WTC11 (cell line): ENCODE results near the gene TMPRSS6.

Experiments used
- ARID4B ChIP-seq: sonication (generic); formaldehyde crosslinking; IDR thresholded peaks from 2 replicates; pipeline ENCODE4 v1.8.0; 2023; ENCODE audit warnings: missing genetic modification reagents, mild to moderate bottlenecking, borderline replicate concordance
- CTCF ChIP-seq: fragments of 200-600 bp; IDR thresholded peaks from 2 replicates; pipeline ENCODE4 v1.8.0; 2022; ENCODE audit warnings: antibody characterized with exemption
- FOXJ3 ChIP-seq: sonication (generic); formaldehyde crosslinking; IDR thresholded peaks from 2 replicates; pipeline ENCODE4 v1.9.0; 2021; ENCODE audit warnings: missing genetic modification reagents, mild to moderate bottlenecking, borderline replicate concordance
- MAX ChIP-seq: sonication (generic); formaldehyde crosslinking; IDR thresholded peaks from 2 replicates; pipeline ENCODE4 v1.8.0; 2022; ENCODE audit warnings: mild to moderate bottlenecking, missing genetic modification reagents
- TCF7 ChIP-seq: sonication (generic); formaldehyde crosslinking; IDR thresholded peaks from 2 replicates; pipeline ENCODE4 v1.8.0; 2022; ENCODE audit warnings: mild to moderate bottlenecking, low read depth, missing genetic modification reagents, moderate library complexity

GRCh38 chr22:37027556-37027955, 82.0 kb downstream of the TMPRSS6 start:
- TF ChIP-seq FOXJ3 (no peak), CTCF (no peak), ARID4B (CRISPR knock-in tag) (no peak), TCF7 (CRISPR knock-in tag) (no peak), MAX (no peak)
